Breast epithelium (tissue), 3 donors: ENCODE results near the gene TXNDC16.

Experiments
- POLR2AphosphoS5 ChIP-seq, 3 donors: sonication (generic); formaldehyde crosslinking; IDR thresholded peaks; one replicate each; pipeline ENCODE4 v1.6.1; 2017; ENCODE audit warnings: antibody characterized with exemption in 3 of 3
- TF ChIP-seq, protein P1 (sequence below), 3 donors: fragments of 450-650 bp; IDR thresholded peaks; one replicate each; pipeline ENCODE4 v1.5.1; 2016 to 2017; ENCODE audit warnings: antibody characterized with exemption in 3 of 3, mild to moderate bottlenecking in 3 of 3, moderate library complexity in 3 of 3

DNA sequence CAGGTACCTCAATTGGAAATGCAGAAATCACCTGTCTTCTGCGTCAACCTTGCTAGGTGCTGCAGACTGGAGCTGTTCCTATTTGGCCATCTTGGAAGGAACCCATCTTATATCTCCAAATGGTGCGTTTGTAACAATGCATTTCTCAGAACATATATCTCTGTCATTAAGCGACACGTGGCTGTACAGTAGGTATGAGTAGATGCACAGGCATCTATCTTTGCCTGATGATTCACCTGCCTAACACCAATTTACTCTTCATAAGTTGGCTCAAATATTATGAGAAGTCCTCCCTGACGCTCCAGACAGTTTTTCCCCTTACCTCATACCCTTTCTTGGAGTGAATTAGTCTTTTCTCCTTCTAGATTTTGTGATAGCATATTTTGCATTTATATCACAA is 44.6 kb upstream of the TXNDC16 start:
- TF ChIP-seq, protein P1, sequence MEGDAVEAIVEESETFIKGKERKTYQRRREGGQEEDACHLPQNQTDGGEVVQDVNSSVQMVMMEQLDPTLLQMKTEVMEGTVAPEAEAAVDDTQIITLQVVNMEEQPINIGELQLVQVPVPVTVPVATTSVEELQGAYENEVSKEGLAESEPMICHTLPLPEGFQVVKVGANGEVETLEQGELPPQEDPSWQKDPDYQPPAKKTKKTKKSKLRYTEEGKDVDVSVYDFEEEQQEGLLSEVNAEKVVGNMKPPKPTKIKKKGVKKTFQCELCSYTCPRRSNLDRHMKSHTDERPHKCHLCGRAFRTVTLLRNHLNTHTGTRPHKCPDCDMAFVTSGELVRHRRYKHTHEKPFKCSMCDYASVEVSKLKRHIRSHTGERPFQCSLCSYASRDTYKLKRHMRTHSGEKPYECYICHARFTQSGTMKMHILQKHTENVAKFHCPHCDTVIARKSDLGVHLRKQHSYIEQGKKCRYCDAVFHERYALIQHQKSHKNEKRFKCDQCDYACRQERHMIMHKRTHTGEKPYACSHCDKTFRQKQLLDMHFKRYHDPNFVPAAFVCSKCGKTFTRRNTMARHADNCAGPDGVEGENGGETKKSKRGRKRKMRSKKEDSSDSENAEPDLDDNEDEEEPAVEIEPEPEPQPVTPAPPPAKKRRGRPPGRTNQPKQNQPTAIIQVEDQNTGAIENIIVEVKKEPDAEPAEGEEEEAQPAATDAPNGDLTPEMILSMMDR (IDR thresholded peaks at IDR 0.05): no peak
- no peak for TF ChIP-seq POLR2AphosphoS5 (IDR thresholded peaks at IDR 0.05)
